D721Med (cell line): ENCODE data around the gene EML1.
"Not testable (repeated sequence)": the region's sequence is repeated elsewhere in the genome, so short reads cannot be mapped to it uniquely, and the experiment has no call there.

Source experiments
- DNase-seq: peaks from one replicate; pipeline ENCODE4 v3.0.0; 2011; ENCODE audit warnings: low spot score; ENCODE audit not compliant: insufficient read length
- FAIRE-seq: peaks from 2 replicates; lab custom pipeline; 2011; peaks lifted over from hg19 to GRCh38; lab: Jason Lieb, UNC
- CTCF ChIP-seq: IDR thresholded peaks from 2 replicates; pipeline ENCODE4 v1.5.1; 2012; ENCODE audit warnings: mild to moderate bottlenecking, control low read depth; ENCODE audit not compliant: insufficient read depth; ENCODE audit errors: missing control alignments

The EML1 gene

DNA sequence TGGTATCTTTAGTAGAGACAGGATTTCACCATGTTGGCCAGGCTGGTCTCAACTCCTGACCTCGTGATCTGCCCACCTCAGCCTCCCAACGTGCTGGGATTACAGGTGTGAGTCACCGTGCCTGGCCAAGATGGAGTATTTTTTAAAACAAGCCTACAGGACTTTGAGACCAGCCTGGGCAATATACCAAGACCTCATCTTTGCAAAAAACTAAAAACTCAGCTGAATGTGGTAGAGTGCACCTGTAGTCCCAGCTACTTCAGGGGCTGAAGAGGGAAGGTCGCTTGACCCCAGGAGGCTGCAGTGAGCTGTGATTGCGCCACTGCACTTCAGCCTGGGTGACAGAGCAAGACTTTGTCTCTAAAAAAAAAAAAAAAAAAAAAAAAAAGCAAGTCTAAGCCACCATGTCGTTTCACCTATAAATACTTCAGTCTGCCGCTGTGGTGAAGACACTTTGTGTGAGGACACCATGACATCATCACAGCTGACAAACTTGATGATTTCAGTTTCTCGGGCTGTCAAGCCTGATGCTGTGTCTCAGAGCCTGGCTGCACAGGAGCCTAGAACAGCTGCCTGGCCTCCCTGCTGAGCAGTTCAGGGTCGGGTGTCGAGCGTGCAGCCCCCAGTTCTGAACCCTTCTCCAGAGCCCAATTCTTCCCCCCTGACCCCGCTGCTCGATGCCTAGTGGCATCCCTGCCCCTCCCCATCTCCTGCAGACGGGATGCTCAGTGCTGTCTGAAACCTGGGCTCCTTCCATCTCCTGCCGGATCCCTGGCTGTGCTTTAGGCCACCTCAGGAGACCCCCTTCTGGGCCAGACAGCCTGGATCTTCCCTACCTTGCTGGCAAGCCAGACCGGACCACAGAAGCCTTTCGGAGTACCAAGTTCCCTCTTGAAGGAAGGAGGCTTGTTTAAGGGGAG, 152.8 kb downstream of the EML1 start:
- DNase-seq (no peak), FAIRE-seq (no peak)
- TF ChIP-seq CTCF, result no peak

- no peak for FAIRE-seq
- TF ChIP-seq CTCF, result peak; percentile 80
- peak; percentile 78 for DNase-seq
Measured at GRCh38 chr14:99946652-99947489, 153.7 kb downstream of the EML1 start.

DNA sequence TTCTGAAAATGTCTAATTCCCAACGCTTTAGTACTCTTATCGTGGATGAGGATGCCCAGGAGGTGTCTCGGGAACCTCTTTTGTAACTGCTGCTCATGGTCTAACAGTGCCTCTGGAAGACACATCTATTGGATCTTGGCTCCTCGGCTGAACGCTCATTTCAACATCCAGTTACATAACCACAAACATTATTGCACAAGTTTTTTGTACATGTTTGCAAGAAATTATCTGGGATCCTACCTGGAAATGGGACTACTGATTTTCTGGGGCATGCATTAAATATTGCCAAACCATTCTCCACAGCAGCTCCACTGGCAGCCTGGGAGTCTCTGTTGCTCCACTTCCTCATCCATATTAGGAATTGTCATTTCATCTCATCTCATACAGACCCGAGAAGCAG, 154.5 kb downstream of the EML1 start:
- FAIRE-seq, result no peak
- no peak for TF ChIP-seq CTCF
- DNase-seq, result no peak

DNA sequence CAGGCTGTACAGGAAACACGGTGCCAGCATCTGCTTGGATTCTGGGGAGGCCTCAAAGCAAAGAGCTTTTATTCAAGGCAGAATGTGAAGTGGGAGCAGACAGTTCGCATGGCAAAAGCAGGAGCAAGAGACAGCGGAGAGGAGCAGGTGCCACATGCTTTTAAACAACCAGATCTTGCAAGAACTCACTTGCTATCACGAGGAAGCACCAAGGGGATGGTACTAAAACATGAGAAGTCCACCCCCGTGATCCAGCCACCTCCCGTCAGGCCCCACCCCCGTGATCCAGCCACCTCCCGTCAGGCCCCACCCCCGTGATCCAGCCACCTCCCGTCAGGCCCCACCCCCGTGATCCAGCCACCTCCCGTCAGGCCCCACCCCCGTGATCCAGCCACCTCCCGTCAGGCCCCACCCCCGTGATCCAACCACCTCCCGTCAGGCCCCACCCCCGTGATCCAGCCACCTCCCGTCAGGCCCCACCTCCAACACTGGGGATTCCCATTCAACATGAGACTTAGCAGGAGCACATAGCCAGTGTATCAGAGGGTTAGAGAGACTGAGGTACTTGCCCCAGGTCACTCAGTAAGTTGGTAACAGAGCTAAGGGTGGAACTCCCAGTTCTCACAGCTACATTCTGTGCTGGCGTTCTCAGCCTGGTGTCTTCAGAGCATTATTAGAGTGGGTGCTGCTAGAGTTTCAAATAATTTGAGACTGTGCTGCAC, 156.0 kb downstream of the EML1 start:
- FAIRE-seq, result not testable (repeated sequence)

GRCh38 chr14:99950181-99950580, 157.0 kb downstream of the EML1 start:
- DNase-seq (no peak), FAIRE-seq (no peak)
- TF ChIP-seq CTCF, result no peak

More for the DNA sequence above, 156.0 kb downstream of the EML1 start:
- not testable (repeated sequence) for DNase-seq

GRCh38 chr14:99951085-99951484, 157.9 kb downstream of the EML1 start:
- DNase-seq (no peak), FAIRE-seq (no peak)
- TF ChIP-seq CTCF, result no peak

GRCh38 chr14:99952039-99952438, 158.8 kb downstream of the EML1 start:
- no peak for TF ChIP-seq CTCF
- no peak for DNase-seq
- FAIRE-seq, result no peak
